ENCODE data around the gene ATG16L2.
"Not testable (repeated sequence)": the region's sequence is repeated elsewhere in the genome, so short reads cannot be mapped to it uniquely, and the experiment has no call there.

ATG16L2 gene

DNA sequence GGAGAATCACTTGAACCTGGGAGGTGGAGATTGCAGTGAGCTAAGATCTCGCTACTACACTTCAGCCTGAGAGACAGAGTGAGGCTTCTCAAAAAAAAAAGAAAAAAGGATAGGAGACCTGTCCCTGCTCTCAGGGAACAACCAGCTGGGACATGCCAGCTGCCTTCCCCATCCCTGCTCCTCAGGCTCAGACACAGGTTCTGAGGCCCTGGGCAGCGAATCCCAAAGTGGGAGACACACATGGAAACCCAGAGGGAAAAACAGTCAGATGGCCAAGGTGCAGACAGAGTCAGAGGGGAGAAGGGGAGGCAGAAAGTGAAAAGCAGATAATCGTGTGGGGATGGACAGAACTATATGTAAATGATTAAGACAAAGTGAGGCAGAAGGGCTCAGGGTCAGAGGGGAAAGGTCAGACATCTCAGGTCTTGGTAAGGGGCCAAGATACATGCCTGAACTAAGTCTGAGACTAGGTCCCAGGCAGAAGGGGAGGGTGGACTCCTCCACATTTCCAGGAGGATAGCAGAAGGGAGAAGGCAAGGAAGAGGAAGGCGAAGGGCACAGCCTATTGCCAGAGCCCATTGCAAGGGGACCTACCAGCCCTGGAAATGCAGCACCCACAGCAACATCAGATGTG is 34.6 kb upstream of the ATG16L2 start:
- DNase-seq (ENCODE audit: low spot score) = no peak

DNA sequence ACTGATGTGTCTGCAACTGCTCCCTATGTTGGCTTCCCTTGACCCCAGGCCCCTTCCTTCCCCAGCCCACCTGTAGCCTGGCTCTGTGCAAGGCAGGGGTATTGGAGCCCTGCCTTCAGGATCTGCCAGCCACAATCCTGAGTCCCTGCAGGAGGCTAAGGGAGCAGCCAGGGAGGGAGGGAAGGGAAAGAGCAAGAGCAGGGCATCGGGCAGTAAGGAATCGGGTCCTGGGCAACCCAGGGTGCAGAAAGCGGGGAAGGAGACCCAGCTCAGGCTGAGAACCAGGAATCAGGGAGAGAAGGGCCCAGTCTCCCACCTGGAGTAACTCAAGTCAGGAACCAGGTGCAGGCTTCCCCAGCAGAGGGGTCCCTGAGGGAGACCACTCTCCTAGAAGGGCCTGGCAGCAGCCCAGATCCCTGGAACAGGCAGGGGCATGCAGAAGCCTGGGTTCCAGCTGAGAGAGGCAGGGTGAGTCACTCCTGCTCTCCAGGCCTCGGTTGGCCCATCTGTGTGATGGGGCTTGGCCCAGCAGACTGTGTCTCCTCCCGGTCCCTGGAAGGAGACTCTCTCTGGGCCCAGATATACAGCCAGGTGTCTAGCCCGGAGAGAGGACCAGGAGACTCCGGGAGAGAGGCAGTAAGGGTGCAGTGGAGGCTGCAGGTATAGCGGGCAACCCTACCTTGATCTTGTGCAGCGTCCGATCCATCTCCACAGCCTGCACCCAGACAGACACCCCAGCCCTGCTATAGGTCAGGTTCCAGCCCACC is 33.7 kb upstream of the ATG16L2 start:
- DNase-seq (ENCODE audit: low spot score) = no peak

DNA sequence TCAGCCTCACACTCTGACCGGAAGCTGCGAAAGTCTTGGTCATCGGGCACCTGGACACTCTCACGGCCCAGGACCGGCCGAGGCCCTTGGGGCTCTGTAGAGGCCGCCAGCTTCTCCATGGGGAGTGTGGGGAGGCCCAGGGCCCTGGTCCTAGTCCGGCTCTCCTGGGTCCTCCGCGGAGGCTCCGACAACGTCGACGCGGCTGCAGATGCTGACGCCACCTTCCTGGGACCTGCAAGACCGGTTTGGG is 33.2 kb upstream of the ATG16L2 start:
- no peak for DNase-seq (ENCODE audit: low spot score)

DNA sequence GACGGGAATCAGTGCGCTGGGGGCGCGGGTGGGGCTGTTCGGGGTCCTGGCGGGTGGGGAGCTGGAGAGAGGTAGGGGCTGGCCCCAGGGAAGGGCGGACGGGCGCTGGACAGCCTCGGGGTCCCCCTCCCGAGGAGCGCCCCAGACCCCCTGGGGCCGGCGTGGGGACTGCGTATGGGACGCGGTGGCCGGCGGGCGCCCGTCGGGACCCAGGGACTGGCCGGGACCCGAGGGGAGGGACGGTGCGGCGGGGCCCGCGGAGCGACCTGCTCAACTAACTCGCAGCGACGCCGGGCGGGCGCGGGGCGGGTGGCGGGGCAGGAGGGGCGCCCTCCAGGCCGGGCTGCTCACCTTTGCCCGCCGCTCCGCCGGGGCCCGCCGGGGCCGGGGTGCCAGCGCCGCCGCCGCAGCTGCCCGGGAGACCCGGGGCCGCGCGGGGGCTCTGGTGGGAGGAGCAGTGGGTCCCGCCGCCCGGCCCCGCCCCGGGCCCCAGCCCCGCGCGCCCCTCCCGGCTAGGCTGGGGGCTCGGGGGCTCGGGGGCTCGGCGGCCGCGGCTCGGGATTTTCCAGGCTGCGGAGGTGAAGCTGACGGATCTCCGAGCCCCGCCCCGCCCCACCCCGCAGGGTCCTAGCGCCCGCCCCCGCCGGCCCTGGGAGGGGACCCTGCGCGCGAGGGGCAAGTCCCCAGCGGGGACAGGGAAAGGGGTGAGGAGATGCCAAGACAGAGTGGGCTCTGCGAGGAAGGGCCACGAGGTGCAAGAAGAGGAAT is 32.7 kb upstream of the ATG16L2 start:
- peak; percentile 51 for DNase-seq (ENCODE audit: low spot score)

DNA sequence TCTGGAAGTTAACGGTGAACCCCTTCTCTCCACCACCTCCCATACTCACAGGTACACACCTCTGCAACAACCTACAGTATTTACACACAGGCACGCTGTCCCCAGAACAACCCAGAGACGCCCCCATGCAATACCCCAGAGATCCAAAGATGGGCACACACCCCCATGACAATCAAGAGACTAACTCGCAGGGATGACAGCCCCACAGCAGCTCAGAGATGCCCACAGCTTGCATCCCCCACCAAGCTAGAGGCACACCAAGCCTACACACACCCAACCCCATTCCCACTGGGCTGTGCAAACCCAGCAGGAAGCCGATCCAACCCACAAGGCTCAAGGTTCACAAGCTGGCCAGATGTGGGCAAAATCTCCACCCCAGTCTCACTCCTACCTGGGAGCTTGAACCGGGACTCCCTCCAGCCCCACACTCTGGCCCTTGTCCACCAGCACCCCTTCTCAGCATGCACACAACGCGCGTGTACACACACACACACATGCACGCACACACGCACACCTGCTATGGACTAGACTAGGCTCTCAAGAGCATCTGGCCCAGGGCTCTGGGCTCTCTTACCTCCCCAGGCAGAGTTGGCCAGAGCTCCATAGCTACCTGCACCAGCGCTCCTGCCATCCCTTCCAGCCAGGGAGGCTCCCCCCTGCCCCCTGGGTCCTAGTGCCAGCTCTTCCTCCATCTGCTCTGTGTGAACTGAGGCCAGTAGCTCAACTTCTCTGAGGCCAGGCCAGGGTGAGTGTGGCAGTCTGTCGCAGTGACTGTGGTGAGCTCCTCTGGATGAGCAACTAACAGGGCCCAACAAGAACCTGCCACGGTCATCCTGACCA is 31.9 kb upstream of the ATG16L2 start:
- DNase-seq (ENCODE audit: low spot score) = no peak

DNA sequence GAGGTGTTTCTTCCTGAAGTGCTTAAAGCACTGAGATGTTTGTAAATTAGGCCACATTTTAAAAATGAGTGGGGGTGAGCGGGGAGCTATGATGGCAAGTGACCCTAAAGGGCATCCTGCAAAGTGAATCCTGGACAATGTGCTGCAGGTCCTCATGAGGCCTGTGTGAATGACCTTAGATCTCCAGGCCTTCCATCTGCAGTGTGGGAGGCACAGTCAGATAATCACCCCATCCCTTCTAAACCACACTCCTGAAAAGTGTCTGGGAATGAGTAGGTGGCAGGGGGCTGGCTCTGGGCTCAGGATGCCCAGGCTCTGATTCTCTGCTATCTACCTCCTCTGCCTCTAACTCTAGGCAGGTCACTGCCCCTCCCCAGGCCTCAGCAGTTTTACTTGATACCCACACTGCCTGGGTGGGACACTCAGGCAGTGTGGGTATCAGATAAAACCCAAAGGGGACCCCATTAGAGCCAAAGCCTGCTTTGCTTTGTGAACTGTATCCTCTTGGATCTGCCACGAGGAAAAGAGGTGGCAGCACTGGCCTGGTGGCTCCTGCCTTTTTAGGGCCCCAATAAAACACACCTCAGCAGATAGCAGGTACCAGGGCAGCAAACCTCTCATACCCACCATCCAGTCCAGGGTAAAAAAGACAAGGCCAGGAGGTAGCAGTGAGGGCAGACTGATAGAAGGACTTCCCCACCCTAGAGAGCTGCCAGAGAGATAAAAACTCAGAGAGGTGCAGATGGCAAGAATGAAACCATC is 30.9 kb upstream of the ATG16L2 start:
- no peak for DNase-seq (ENCODE audit: low spot score)

DNA sequence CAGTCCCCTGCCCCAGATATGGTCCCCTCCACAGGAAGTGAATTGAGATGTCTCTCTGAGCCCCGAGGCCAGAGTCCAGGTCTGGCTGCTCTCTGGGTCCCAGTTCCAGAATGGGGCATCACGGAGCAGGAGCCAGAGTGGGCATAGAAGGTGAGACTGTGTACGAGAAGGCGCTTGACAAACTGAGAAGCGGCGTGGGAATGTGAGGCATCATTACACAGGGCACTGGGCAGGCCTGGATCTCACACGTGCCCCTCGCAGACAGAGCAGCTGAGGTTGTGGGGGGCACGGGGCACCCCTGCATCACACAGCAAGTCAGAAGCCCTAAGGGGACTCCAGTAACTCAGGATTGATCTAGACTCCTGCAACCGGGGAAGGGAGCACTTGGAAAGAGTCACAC is 29.5 kb upstream of the ATG16L2 start:
- no peak for DNase-seq (ENCODE audit: low spot score)

DNA sequence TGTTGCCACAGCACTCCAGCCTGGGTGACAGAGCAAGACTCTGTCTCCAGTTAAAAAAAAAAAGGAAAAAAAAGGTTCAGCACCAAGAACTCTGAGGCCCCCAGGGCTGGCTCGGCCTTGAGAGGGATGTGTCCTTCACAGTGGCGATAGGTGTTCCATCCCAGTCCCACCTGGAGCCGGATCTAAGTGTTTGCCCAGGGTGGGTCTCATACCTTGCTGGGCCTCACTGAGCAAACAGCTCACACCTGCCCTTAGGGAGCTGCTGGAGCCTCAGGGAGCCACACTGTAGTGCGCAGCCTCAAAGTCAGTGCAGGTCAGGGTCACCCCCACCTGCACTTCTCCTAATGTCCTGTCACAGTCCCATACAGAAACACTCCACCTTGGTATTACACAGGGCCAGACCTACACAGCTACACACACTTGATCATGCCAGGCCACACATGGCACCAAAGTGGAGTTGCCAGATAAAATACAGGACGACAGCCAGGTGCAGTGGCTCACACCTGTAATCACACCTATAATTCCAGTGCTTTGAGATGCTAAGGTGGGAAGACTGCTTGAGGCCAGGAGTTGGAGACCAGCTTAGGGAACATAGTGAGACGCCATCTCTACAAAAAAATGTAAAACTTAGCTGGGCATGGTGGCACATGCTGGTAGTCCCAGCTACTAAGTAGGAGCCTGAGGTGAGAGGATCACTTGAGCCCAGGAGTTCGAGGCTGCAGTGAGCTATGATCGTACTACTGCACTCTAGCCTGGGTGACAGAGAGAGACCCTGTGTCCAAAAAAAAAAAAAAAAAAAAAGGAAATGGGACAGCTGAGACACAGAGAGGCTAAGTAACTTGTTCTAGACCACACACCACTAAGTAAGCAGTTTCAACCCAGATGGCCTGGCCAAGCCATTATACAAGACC is 27.7 kb upstream of the ATG16L2 start:
- no peak for DNase-seq (ENCODE audit: low spot score)

DNA sequence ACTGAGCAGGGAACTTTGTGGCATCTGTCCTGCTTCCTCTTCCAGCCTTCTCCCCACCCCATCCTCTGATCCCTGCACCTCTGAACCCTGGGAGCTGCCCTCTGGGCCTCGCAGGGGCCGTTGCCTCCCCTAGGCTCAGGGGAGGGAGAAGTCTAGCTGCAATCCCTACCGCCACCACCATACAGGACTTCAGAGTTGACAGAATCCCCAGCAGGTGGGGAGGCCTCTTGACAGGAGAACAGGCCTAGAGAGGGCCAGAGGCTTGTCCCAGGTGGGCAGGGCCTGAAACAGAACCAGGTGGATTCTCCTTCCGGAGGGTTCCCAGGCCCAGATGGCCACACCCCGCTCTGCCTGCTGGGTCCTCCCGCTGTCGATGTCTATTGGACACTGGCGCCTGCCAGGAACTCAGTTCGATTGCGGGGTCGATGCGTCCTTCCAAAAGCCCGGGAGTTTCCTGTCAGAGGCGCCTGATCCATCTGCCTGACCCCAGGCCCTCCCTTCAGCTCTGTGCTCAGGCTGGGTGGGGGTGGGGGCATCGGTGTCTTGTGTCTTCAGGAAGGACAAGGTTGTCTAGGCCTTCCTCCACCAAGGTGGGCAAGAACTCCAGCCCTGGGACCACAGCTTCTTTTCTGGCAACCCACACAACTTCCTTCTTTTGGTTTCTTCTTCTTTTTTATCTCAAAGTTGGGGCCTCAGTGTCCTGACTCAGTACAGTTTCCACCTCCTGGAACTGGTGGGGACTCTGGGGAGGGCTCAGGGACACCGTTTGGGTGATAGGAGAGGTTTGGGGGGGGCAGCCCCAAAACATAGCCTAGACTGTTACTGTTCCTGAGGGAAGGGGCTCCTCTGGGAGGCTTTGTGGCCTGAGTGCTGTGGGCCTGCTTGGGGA is 26.8 kb upstream of the ATG16L2 start:
- DNase-seq (ENCODE audit: low spot score) = no peak

DNA sequence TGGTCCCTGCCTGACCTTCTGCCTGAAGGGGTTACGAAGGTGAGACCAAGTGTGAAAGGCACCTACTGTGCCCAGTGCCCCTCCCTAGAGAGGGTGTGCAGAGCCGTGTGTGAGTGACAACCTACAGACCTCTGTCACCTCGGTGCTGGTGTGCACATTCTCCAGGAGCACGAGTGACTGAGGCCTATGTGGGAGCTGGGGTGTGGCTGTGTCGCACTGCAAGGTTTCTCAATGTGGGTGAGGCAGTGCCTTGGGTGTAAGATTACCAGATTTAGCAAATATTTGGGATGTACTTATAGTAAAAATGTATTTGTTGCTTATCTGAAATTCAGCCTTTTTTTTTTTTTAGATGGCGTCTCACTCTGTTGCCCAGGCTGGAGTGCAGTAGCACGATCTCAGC is 26.0 kb upstream of the ATG16L2 start:
- DNase-seq (ENCODE audit: low spot score) = no peak

DNA sequence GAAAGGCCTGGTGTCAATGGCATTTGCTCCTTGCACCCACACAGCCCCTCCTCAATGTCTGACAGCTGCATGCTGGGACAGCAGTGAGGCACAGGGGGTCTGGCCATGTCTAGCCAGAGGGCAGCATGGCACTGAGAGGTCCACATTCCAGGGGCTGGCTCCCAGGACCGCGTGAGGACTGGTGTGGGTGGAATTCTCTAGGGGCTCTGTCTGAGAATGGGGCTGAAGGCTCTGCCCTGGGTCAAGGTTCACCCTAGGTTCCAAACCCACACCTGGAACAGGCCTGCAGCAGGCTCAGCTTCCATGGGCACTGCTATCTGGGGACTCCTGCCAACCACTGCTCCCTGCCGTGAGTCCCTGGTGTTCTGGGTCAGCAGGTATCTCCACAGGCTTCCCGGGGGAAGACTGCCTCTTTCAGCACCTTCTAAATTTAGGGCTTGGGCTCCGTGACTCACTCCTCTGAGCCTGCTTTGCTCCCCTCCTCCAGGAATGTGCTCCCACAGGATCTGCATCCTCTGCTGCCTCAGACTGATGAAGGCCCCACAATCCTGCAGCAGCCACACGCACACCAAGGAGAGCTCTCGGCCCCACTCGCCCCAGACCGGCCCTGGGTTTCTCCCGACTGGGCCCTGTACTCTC is 24.6 kb upstream of the ATG16L2 start:
- DNase-seq (ENCODE audit: low spot score) = peak; percentile 71

DNA sequence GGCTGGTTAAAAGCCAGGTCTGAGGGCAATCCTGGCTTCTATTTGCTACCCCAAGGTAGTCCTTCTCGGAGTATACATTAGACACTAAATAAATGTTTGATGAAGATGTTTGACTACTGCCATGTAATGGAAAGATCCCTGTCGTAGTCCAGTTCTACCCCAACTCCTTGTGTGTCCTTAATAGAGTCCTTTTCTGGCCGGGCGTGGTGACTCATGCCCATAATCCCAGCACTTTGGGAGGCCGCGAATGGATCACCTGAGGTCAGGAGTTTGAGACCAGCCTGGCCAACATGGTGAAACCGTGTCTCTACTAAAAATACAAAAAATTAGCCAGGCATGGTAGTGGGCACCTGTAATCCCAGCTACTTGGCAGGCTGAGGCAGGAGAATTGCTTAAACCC is 23.0 kb upstream of the ATG16L2 start:
- DNase-seq (ENCODE audit: low spot score) = not testable (repeated sequence)

DNA sequence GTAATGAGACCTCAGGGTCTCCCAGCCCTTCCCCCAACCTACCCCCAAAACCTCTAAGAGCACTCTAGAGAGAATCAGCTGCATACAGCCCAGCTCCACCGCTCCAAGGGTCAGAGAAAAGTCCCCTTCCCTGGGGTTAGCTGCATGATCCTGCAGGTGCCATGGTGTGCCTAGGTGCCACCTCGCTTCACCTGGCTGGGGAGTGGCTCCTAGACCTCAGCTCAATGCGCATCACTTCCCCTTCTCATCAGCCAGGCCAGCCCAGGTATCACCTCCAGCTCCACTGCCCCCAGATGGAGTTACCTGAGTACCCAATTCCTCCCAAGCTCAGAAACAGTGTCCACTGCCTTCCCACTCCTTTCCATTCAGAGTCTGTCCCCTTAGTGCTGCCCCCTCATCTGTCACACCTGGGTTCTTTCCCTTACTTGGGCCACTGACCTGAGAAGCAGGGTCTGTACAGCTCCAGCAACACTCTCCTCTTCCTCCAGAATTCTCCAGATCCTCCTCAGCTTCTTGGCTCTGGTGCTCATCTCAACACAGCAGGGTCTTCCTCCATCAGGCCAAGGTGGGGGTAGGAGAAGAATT is 21.7 kb upstream of the ATG16L2 start:
- no peak for DNase-seq (ENCODE audit: low spot score)

DNA sequence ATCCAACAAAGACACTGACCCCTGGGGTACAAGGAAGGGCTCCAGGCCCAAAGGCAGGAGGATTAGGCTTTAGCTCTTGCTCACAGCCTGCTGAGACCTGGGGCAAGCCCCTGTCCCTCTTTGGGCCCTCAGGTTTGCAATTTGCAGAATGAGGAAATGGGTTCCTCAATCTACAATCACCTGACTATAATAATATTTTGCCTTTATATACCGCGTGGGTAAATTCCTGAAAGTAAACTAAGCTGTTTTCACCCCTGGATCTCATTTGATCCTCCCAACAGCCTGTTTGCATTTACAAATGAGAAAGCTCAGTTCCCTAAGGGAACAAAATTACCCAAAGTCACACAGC is 21.2 kb upstream of the ATG16L2 start:
- no peak for DNase-seq (ENCODE audit: low spot score)

DNA sequence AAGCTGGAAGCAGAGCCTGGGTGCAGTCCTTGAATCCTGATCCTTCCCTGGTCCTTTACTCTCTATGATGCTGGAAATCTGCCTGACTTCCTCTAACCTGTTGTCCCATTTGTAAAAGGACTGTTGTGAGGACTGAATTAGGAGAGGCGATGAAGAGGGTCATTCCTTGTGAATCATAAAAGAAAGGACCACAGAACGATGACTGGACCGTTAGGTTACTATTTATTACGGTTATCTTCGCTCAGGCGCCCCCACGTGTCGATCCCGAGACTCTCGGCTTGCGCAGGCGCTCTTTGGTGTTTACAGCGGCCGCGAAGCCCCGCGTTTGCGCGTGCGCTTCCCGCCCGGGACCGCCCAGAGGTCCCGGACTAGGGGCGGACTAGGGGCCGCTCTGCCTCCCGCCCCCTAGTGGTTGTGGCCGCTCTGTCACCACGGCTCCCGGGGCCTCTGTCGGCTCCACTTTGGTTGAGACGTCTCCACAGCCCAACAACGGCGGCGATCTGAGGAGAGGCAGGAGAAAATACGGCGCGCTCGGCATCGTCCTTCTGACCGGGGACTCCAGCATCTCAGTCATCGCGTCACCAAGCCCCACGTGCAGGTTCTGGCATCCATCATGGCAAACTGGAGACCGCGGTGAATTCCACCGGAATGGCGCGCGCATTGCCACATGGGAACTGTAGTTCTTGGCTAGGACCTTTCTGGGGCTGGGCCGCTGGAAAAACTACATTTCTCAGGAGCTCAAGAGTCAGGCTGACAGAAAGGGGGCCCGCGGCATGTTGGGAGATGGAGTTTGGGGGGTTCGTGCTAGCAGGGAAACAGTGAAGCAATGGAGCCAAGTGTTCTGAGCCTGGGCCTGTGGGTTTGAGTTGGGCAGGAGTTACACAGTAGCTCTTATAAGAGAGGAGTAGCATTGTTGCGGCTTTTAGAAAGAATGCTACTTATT is 20.5 kb upstream of the ATG16L2 start, which contains the start of gene STARD10:
Gene STARD10, minus strand, starts transcription at position 623 of the 943 bp plus-strand sequence. CDS start 12,866 bp downstream, outside the sequence.
- DNase-seq (ENCODE audit: low spot score) = peak; percentile 100

DNA sequence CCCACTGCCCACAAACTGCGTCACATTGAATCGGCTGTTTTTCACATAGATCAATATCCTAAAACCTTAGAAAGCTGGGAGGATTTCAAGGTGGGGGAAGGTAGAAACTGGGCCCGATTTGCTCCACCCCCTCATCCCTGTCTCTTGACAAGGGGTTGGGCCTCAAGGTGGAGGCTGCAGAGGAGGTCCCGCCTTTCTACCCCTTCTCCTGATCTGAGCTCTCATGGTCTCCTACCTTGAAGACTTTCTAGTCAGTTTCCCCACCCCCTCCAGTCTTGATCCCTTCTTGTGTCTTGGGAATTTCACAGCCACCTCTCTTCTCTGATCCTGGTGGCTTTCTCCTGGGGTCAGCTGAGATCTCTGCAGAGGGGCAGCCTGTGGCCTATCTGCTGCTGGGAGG is 15.8 kb upstream of the ATG16L2 start:
- DNase-seq (ENCODE audit: low spot score) = no peak

DNA sequence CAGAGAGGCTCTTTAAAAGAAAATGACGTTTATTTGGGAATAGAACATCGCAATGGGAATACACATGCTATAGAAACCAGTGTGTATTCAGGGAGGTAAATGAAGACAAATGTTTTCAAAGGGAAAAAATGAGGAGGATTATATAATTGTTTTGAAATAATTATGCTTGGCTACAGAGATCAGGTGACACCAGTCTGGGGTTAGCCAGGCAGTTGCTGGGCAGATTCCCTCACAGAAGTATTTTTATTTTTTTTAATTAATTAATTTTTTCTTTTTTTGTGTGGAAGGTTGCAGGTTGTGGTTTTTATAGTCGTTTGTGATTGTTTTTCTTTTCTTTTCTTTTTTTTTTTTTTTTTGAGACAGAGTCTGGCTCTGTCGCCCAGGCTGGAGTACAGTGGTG is 14.8 kb upstream of the ATG16L2 start:
- no peak for DNase-seq (ENCODE audit: low spot score)

DNA sequence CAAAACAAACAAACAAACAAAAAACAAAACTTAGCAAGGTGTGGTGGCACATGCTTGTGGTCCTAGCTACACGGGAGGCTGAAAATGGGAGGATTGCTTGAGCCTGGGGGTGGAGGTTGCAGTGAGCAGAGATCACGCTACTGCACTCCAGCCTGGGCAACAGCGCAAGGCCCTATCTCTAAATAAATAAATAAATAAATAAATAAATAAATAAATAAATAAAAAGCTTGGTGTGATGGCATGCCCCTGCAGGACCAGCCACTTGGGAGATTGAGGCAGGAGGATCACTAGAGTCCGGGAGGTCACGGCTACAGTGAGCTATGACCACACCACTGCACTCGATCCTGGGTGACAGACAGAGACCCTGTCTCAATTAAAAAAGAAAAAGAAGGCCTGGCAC is 11.4 kb upstream of the ATG16L2 start:
- DNase-seq (ENCODE audit: low spot score) = no peak
